ENCODE data around the gene BABAM2.
"Not testable (repeated sequence)": the region's sequence is repeated elsewhere in the genome, so short reads cannot be mapped to it uniquely, and the experiment has no call there.

The BABAM2 gene

DNA sequence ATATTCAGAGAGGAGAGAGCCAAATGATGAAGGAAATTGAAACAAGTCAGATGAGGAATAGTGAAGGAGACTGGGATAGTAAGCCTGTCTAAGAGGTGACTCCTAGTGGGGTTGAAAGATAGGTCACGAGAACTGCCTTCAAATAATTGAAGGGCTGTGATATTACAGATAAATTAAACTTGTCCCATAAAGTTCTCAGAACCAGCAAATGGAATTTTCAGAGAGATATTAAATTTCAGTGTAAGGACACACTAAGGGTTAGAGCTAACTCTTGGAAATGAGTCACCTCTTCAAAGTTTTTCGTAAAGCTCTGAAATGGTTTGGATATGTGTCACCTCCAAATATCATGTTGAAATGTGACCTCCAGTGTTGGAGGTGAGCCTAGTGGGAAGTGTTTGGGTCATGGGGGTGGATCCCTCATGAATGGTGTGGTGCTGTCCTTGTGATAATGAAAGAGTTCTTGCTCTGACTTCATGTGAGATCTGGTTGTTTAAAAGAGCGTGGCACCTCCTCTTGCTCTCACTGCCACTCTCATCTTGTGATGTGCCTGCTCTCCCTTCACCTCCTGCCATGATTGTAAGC is 87.3 kb downstream of the BABAM2 start:
- TF ChIP-seq L3MBTL2 (conservative IDR thresholded peaks at IDR 0.05) (no peak), FOXA1 (IDR thresholded peaks at IDR 0.05) (no peak), NFRKB (IDR thresholded peaks at IDR 0.05) (no peak), TARDBP (IDR thresholded peaks at IDR 0.05) (no peak), ARNT (IDR thresholded peaks at IDR 0.05) (no peak), ELF4 (IDR thresholded peaks at IDR 0.05) (no peak), SUZ12 (IDR thresholded peaks at IDR 0.05) (no peak), BHLHE40 (IDR thresholded peaks at IDR 0.05; ENCODE audit: borderline replicate concordance) (no peak), ZNF384 (IDR thresholded peaks at IDR 0.05) (no peak), FOXM1 (IDR thresholded peaks at IDR 0.05; ENCODE audit: borderline replicate concordance) (no peak), LEF1 (IDR thresholded peaks at IDR 0.05; ENCODE audit: borderline replicate concordance) (no peak)
- DNase-seq (ENCODE audit: extremely low spot score): no peak
- ChIA-PET POLR2A (interaction anchor here (0.8 kb wide), 1 partner anchor 413 kb away, joined by 3 read pairs; no protein-coding TSS in a partner anchor), CTCF (no interaction called here)

DNA sequence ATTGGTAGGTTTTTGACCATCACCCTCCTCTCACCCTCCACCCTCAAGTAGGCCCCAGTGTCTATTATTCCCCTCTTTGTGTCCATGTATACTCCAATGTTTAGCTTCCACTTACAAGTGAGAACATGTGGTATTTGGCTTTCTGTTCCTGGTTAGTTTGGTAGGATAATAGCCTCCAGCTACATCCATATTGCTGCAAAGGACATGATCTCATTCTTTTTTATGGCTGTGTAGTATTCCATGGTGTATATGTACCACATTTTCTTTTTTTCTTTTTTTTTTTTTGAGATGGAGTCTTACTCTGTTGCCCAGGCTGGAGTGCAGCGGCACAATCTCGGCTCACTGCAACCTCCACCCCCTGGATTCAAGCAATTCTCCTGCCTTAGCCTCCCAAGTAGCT is 88.2 kb downstream of the BABAM2 start:
- POLR2A ChIA-PET, CTCF ChIA-PET: not testable (repeated sequence)

DNA sequence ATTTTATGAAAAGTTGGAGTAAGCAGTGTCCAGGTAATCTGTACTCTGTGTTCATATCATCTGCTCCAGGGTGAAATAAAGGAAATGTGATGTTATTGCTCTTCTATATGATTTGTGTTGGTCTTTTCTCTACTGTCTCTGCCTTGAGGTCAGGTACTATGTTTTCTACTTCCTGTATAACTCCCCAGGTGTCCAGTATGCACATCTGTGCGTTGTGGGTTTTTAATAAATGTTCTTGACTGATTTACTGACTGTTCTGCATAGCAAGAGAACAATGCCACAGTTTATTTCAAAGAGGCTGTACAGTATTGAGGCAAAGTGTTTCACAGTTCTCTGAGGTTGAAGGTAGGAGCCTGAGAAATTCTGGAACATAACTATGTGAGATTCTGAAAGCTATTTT is 89.7 kb downstream of the BABAM2 start:
- ChIA-PET CTCF (no interaction called here), POLR2A (no interaction called here)
- DNase-seq (ENCODE audit: extremely low spot score): no peak
- TF ChIP-seq ARNT (IDR thresholded peaks at IDR 0.05) (no peak), SP1 (IDR thresholded peaks at IDR 0.05) (no peak), CTBP1 (IDR thresholded peaks at IDR 0.05; ENCODE audit: borderline replicate concordance) (no peak), L3MBTL2 (conservative IDR thresholded peaks at IDR 0.05) (no peak), ELF4 (IDR thresholded peaks at IDR 0.05) (no peak), SUZ12 (IDR thresholded peaks at IDR 0.05) (no peak), TARDBP (IDR thresholded peaks at IDR 0.05) (no peak), LEF1 (IDR thresholded peaks at IDR 0.05; ENCODE audit: borderline replicate concordance) (no peak), BHLHE40 (IDR thresholded peaks at IDR 0.05; ENCODE audit: borderline replicate concordance) (no peak), FOXA1 (IDR thresholded peaks at IDR 0.05) (no peak), NFRKB (IDR thresholded peaks at IDR 0.05) (no peak), HDGF (IDR thresholded peaks at IDR 0.05; ENCODE audit: borderline replicate concordance) (no peak), FOXM1 (IDR thresholded peaks at IDR 0.05; ENCODE audit: borderline replicate concordance) (no peak), FOXK2 (IDR thresholded peaks at IDR 0.05) (no peak), ZNF384 (IDR thresholded peaks at IDR 0.05) (no peak)
- TF ChIP-seq, protein P1, sequence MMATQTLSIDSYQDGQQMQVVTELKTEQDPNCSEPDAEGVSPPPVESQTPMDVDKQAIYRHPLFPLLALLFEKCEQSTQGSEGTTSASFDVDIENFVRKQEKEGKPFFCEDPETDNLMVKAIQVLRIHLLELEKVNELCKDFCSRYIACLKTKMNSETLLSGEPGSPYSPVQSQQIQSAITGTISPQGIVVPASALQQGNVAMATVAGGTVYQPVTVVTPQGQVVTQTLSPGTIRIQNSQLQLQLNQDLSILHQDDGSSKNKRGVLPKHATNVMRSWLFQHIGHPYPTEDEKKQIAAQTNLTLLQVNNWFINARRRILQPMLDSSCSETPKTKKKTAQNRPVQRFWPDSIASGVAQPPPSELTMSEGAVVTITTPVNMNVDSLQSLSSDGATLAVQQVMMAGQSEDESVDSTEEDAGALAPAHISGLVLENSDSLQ (IDR thresholded peaks at IDR 0.05): no peak

More for the DNA sequence above, 88.2 kb downstream of the BABAM2 start:
- DNase-seq (ENCODE audit: extremely low spot score): not testable (repeated sequence)

DNA sequence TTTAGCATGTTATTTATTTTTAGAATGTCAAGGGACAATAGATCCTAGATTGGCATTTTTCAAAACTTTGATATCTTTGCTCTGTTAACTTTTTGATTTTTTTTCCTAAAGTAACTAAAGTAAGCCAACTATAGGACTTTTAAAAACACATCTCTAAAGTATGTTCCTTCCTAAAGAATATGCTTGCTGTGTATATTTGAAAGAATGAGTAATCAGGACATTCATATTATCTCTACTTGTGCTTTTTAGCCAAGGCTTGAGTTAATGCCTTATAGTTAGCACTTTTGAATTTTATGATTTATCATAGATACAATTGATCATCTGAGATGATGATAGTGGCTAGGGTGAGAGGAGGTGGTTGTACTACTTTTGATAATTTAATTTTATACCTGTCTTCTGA is 93.6 kb downstream of the BABAM2 start:
- DNase-seq (ENCODE audit: extremely low spot score): no peak
- TF ChIP-seq HDGF (IDR thresholded peaks at IDR 0.05; ENCODE audit: borderline replicate concordance): no peak
- no peak for TF ChIP-seq FOXA1 (IDR thresholded peaks at IDR 0.05)
- no peak for TF ChIP-seq FOXM1 (IDR thresholded peaks at IDR 0.05; ENCODE audit: borderline replicate concordance)
- no peak for TF ChIP-seq SP1 (IDR thresholded peaks at IDR 0.05)
- TF ChIP-seq FOXK2 (IDR thresholded peaks at IDR 0.05): no peak
- no peak for TF ChIP-seq SUZ12 (IDR thresholded peaks at IDR 0.05)
- TF ChIP-seq ARNT (IDR thresholded peaks at IDR 0.05): no peak
- no peak for TF ChIP-seq BHLHE40 (IDR thresholded peaks at IDR 0.05; ENCODE audit: borderline replicate concordance)
- TF ChIP-seq TARDBP (IDR thresholded peaks at IDR 0.05): no peak
- TF ChIP-seq ELF4 (IDR thresholded peaks at IDR 0.05): no peak
- no peak for TF ChIP-seq L3MBTL2 (conservative IDR thresholded peaks at IDR 0.05)
- TF ChIP-seq ZNF384 (IDR thresholded peaks at IDR 0.05): no peak
- TF ChIP-seq, protein P1 (IDR thresholded peaks at IDR 0.05): no peak
- no peak for TF ChIP-seq LEF1 (IDR thresholded peaks at IDR 0.05; ENCODE audit: borderline replicate concordance)
- no peak for TF ChIP-seq NFRKB (IDR thresholded peaks at IDR 0.05)
- no peak for TF ChIP-seq CTBP1 (IDR thresholded peaks at IDR 0.05; ENCODE audit: borderline replicate concordance)
- POLR2A ChIA-PET: no interaction called here
- CTCF ChIA-PET: no interaction called here

DNA sequence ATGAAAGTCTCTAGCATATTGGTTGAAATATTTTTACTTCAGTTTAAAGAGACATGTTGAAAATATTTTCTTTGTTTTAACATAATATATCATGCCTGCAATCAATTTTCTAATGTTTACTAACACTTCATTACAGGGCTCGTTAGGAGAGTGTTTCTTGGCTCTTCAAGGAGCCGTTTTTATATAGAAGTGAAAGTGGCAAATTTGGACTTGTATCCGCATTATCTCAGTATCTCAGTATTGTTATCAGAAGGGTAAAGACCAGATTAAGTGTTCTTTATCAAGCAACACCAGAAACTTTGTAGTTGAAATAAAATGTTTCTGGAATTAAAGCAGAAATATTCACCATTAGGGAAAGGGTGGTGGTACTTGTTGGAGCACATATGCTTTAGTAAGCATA is 97.8 kb downstream of the BABAM2 start:
- no peak for DNase-seq (ENCODE audit: extremely low spot score)
- TF ChIP-seq FOXM1 (IDR thresholded peaks at IDR 0.05; ENCODE audit: borderline replicate concordance) (no peak), CTBP1 (IDR thresholded peaks at IDR 0.05; ENCODE audit: borderline replicate concordance) (no peak), ARNT (IDR thresholded peaks at IDR 0.05) (no peak), BHLHE40 (IDR thresholded peaks at IDR 0.05; ENCODE audit: borderline replicate concordance) (no peak), SP1 (IDR thresholded peaks at IDR 0.05) (no peak), TARDBP (IDR thresholded peaks at IDR 0.05) (no peak), NFRKB (IDR thresholded peaks at IDR 0.05) (no peak), FOXA1 (IDR thresholded peaks at IDR 0.05) (no peak), LEF1 (IDR thresholded peaks at IDR 0.05; ENCODE audit: borderline replicate concordance) (no peak)
- TF ChIP-seq, protein P1 (IDR thresholded peaks at IDR 0.05): no peak
- ChIA-PET CTCF (no interaction called here), POLR2A (no interaction called here)

DNA sequence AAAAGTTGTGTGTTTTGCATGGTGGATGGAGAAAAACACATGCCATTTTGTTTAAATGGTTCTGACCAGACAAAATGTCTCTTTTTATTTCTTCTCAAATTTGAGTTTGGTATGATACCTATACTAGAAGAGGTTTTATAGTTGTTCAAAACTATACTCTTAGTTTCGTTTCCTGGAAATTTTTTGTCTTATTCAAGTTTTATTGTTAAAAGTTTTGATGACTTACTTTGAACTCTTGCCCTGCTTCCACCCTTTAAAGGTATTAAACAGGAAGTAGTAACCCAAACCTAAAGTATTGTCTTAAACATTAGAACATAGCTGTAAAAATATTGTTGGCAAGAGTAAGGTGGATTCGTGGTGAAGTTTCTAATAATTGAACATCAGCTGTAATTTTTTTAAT is 98.2 kb downstream of the BABAM2 start:
- POLR2A ChIA-PET: no interaction called here
- CTCF ChIA-PET: no interaction called here
- DNase-seq (ENCODE audit: extremely low spot score): no peak
- no peak for TF ChIP-seq HDGF (IDR thresholded peaks at IDR 0.05; ENCODE audit: borderline replicate concordance)
- TF ChIP-seq LEF1 (IDR thresholded peaks at IDR 0.05; ENCODE audit: borderline replicate concordance): no peak
- TF ChIP-seq FOXK2 (IDR thresholded peaks at IDR 0.05): no peak
- TF ChIP-seq BHLHE40 (IDR thresholded peaks at IDR 0.05; ENCODE audit: borderline replicate concordance): no peak
- TF ChIP-seq, protein P1 (IDR thresholded peaks at IDR 0.05): no peak
- TF ChIP-seq TARDBP (IDR thresholded peaks at IDR 0.05): no peak
- TF ChIP-seq L3MBTL2 (conservative IDR thresholded peaks at IDR 0.05): no peak
- TF ChIP-seq SP1 (IDR thresholded peaks at IDR 0.05): no peak
- no peak for TF ChIP-seq ELF4 (IDR thresholded peaks at IDR 0.05)
- no peak for TF ChIP-seq FOXA1 (IDR thresholded peaks at IDR 0.05)
- no peak for TF ChIP-seq NFRKB (IDR thresholded peaks at IDR 0.05)
- TF ChIP-seq FOXM1 (IDR thresholded peaks at IDR 0.05; ENCODE audit: borderline replicate concordance): no peak
- TF ChIP-seq ARNT (IDR thresholded peaks at IDR 0.05): no peak
- no peak for TF ChIP-seq ZNF384 (IDR thresholded peaks at IDR 0.05)
- TF ChIP-seq CTBP1 (IDR thresholded peaks at IDR 0.05; ENCODE audit: borderline replicate concordance): no peak
- TF ChIP-seq SUZ12 (IDR thresholded peaks at IDR 0.05): no peak

Measured in HEK293T (cell line).